PC-9 (cell line): ENCODE measurements around the gene ING1. TPM values are rescaled to one million over a fixed set of nuclear protein-coding genes. Genes with fewer than 3 reads are reported as not detected.

Source experiments
- BruUV-seq: library from RNA; stranded (reverse); fragments of 400-500 nt; replicated peaks from 2 replicates; lab custom pipeline; 2021; lab: Mats Ljungman, UMichigan
- CTCF ChIA-PET: fragments of 300-600 bp; sonication (Branson Sonifier 250); formaldehyde crosslinking; loops from one replicate; lab custom pipeline; 2022; ENCODE audit warnings: antibody characterized with exemption; lab: Charles Lee
- POLR2A ChIA-PET: fragments of 300-600 bp; sonication (Branson Sonifier 250); formaldehyde crosslinking; loops from one replicate; lab custom pipeline; 2022; ENCODE audit warnings: antibody characterized with exemption; ENCODE audit not compliant: unreplicated experiment; lab: Charles Lee
- DNase-seq, 2 experiments: peaks; one replicate each; pipeline versions ENCODE4 v3.0.0 to v3.0.0-alpha.2; 2015 to 2022; ENCODE audit warnings: mixed read lengths in 1 of 2
- H2AFZ ChIP-seq: fragments of 200-600 bp; sonication (generic); 2 replicates; pipeline ENCODE4 v1.8.1; 2017; ENCODE audit warnings: antibody characterized with exemption
- H3F3A ChIP-seq: fragments of 200-600 bp; sonication (generic); 2 replicates; pipeline ENCODE4 v1.8.1; 2017; ENCODE audit warnings: antibody characterized with exemption, mild to moderate bottlenecking, low read depth; ENCODE audit not compliant: insufficient read depth
- H3K27ac ChIP-seq: fragments of 200-600 bp; sonication (generic); 2 replicates; pipeline ENCODE4 v1.6.1; 2016; ENCODE audit warnings: mixed run types
- H3K27me3 ChIP-seq: fragments of 200-600 bp; sonication (generic); 2 replicates; pipeline ENCODE4 v1.6.1; 2016; ENCODE audit warnings: low read depth, mixed run types; ENCODE audit not compliant: insufficient read depth
- H3K36me3 ChIP-seq: fragments of 200-600 bp; sonication (generic); 2 replicates; pipeline ENCODE4 v1.6.1; 2016; ENCODE audit warnings: low read depth, mixed run types
- H3K4me1 ChIP-seq: fragments of 200-600 bp; sonication (generic); replicated peaks from 2 replicates; pipeline ENCODE4 v1.6.1; 2016; ENCODE audit warnings: mixed run types; ENCODE audit not compliant: insufficient read depth
- H3K4me2 ChIP-seq: fragments of 200-600 bp; sonication (generic); 2 replicates; pipeline ENCODE4 v1.6.1; 2017; ENCODE audit warnings: mixed run types
- H3K4me3 ChIP-seq: fragments of 200-600 bp; sonication (generic); 2 replicates; pipeline ENCODE4 v1.6.1; 2016; ENCODE audit warnings: mixed run types
- H3K79me2 ChIP-seq: fragments of 200-600 bp; sonication (generic); 2 replicates; pipeline ENCODE4 v1.6.1; 2017; ENCODE audit warnings: low read depth, mixed run types
- H3K9me2 ChIP-seq: fragments of 200-600 bp; sonication (generic); 2 replicates; pipeline ENCODE4 v1.8.1; 2017; ENCODE audit warnings: mild to moderate bottlenecking; ENCODE audit not compliant: insufficient read depth
- H3K9me3 ChIP-seq: fragments of 200-600 bp; sonication (generic); 2 replicates; pipeline ENCODE4 v1.8.1; 2016; ENCODE audit warnings: low read depth; ENCODE audit not compliant: insufficient read depth
- H4K20me1 ChIP-seq: fragments of 200-600 bp; sonication (generic); 2 replicates; pipeline ENCODE4 v1.8.1; 2017; ENCODE audit not compliant: insufficient read depth
- CTCF ChIP-seq: fragments of 200-600 bp; sonication (generic); conservative IDR thresholded peaks from 2 replicates; pipeline ENCODE4 v1.6.1; 2017; ENCODE audit warnings: mixed run types, antibody characterized with exemption, mild to moderate bottlenecking, moderate library complexity
- EZH2 ChIP-seq: fragments of 200-600 bp; sonication (generic); IDR thresholded peaks from 2 replicates; pipeline ENCODE4 v1.8.0; 2017; ENCODE audit warnings: antibody characterized with exemption, low read depth
- intact Hi-C: fragments of 100-400 bp; cut with micrococcal nuclease; formaldehyde crosslinking; loops from one replicate; pipeline ENCODE4 v1.10.0; 2022; ENCODE audit not compliant: unreplicated experiment
- total RNA-seq: library from RNA; stranded (reverse); gene quantifications from 2 replicates; pipeline ENCODE4 v1.2.3, GENCODE V29; 2021

ING1 gene
- total RNA-seq, 1 experiment from 2014 or later = 21.2 TPM

- no TSS peak for BruUV-seq
- Histone ChIP-seq H3K27ac (no peak overlapping the region), H4K20me1 (peaks cover 4% of the 10 kb centered on the region; the same call in 1 of the 2 replicates), H3F3A (peaks cover 11% of the 10 kb centered on the region; the same call in 1 of the 2 replicates), H3K9me2 (no peaks in the 10 kb centered on the region), H3K4me3 (no peak overlapping the region), H3K79me2 (no peaks in the 10 kb centered on the region), H3K27me3 (no peaks in the 10 kb centered on the region), H3K4me2 (no peak overlapping the region), H3K9me3 (no peaks in the 10 kb centered on the region), H2AFZ (no peak overlapping the region), H3K4me1 (no peaks in the 10 kb centered on the region), H3K36me3 (peaks cover 12% of the 10 kb centered on the region; the same call in 1 of the 2 replicates)
- no peak for TF ChIP-seq EZH2
- TF ChIP-seq CTCF = no peak
- DNase-seq = no peak
- intact Hi-C loops = no loop called here
- CTCF ChIA-PET = no interaction called here
- POLR2A ChIA-PET = no interaction called here
Measured at GRCh38 chr13:110687736-110688135, 25.8 kb upstream of the ING1 start.

- BruUV-seq = no TSS peak
- no peak overlapping the region for H3K4me2 ChIP-seq
- POLR2A ChIA-PET = no interaction called here
- CTCF ChIA-PET = no interaction called here
- H3K79me2 ChIP-seq = no peaks in the 10 kb centered on the region
- no peaks in the 10 kb centered on the region for H3K9me3 ChIP-seq
- H3K4me1 ChIP-seq = no peaks in the 10 kb centered on the region
- intact Hi-C loops = no loop called here
- H4K20me1 ChIP-seq = no peaks in the 10 kb centered on the region
- no peak overlapping the region for H2AFZ ChIP-seq
- H3F3A ChIP-seq = peaks cover 3% of the 10 kb centered on the region; the same call in 1 of the 2 replicates
- peaks cover 4% of the 10 kb centered on the region; the same call in 1 of the 2 replicates for H3K36me3 ChIP-seq
- H3K27me3 ChIP-seq = no peaks in the 10 kb centered on the region
- H3K9me2 ChIP-seq = no peaks in the 10 kb centered on the region
- no peak for DNase-seq
- TF ChIP-seq CTCF = no peak
- TF ChIP-seq EZH2 = no peak
- H3K27ac ChIP-seq = no peak overlapping the region
- no peak overlapping the region for H3K4me3 ChIP-seq
Measured at GRCh38 chr13:110689041-110689440, 24.5 kb upstream of the ING1 start.

GRCh38 chr13:110689711-110690110 is 23.8 kb upstream of the ING1 start:
- Histone ChIP-seq H2AFZ (no peak overlapping the region), H3K9me3 (no peaks in the 10 kb centered on the region), H3K27ac (no peak overlapping the region), H3K4me3 (no peak overlapping the region), H3K36me3 (0 out of 2 replicates have a peak, but pooled peaks cover 3% of the 10 kb centered on the region), H3K79me2 (no peaks in the 10 kb centered on the region), H3F3A (peaks cover 3% of the 10 kb centered on the region; the same call in 1 of the 2 replicates), H3K27me3 (no peaks in the 10 kb centered on the region), H3K4me2 (no peak overlapping the region), H4K20me1 (no peaks in the 10 kb centered on the region), H3K9me2 (no peaks in the 10 kb centered on the region), H3K4me1 (no peaks in the 10 kb centered on the region)
- TF ChIP-seq CTCF = no peak
- no peak for TF ChIP-seq EZH2
- intact Hi-C loops = no loop called here
- DNase-seq = no peak
- BruUV-seq = no TSS peak
- CTCF ChIA-PET = no interaction called here
- POLR2A ChIA-PET = no interaction called here
